Measurements from ENCODE around the gene POLG.

DNA sequence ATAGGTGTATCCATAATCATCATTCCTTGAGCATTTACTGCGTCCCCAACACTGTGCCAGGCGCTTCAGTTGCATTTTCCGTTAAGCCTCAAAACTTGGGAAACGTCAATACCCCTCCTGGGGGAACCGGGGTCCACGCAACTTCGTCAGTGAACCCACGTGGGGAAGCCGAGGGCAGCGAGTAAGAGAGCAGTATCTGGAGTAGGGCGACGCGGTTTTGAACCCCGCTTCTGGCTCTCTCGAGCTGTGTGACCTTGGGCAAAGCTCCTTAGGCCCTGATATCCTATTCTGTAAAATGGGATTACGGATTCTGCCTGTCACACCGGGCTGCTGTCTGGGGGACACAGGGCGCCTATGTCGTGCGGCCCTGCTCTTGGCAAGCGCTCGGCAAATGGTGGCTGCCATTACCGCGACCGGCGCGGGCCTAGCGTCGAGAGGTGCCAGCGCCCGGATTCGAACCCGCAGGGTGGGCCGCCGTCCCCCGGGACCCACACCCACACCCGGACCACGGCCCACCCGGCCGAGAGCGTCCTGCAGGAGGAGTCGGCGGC is 590 bp downstream of the POLG start:
- TF ChIP-seq, protein P1, sequence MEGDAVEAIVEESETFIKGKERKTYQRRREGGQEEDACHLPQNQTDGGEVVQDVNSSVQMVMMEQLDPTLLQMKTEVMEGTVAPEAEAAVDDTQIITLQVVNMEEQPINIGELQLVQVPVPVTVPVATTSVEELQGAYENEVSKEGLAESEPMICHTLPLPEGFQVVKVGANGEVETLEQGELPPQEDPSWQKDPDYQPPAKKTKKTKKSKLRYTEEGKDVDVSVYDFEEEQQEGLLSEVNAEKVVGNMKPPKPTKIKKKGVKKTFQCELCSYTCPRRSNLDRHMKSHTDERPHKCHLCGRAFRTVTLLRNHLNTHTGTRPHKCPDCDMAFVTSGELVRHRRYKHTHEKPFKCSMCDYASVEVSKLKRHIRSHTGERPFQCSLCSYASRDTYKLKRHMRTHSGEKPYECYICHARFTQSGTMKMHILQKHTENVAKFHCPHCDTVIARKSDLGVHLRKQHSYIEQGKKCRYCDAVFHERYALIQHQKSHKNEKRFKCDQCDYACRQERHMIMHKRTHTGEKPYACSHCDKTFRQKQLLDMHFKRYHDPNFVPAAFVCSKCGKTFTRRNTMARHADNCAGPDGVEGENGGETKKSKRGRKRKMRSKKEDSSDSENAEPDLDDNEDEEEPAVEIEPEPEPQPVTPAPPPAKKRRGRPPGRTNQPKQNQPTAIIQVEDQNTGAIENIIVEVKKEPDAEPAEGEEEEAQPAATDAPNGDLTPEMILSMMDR (IDR thresholded peaks at IDR 0.05): peak in 1 of 4 experiments; percentile 21
- TF ChIP-seq POLR2A (IDR thresholded peaks at IDR 0.05): no peak

Data from uterus (tissue), 2 donors.